H1 (cell line): Measurements from ENCODE around the gene MGST2.

Source experiments
- CREB1 ChIP-seq: IDR thresholded peaks from 2 replicates; pipeline ENCODE4 v1.6.1; 2012; ENCODE audit warnings: inconsistent platforms
- EGR1 ChIP-seq: IDR thresholded peaks from 2 replicates; pipeline ENCODE4 v1.6.1; 2011; ENCODE audit warnings: low read depth, low read length, borderline replicate concordance
- EP300 ChIP-seq, 2 experiments: IDR thresholded peaks; 1 replicate in 1 of 2; 2 replicates in 1 of 2; pipeline ENCODE4 v1.6.1; 2011 to 2012; ENCODE audit warnings: low read depth in 2 of 2, low read length in 2 of 2, mild to moderate bottlenecking in 2 of 2, borderline replicate concordance in 1 of 2, inconsistent platforms in 1 of 2, moderate library complexity in 1 of 2
- MAFK ChIP-seq: IDR thresholded peaks from 2 replicates; pipeline ENCODE4 v1.6.1; 2012; ENCODE audit warnings: low read depth, mild to moderate bottlenecking, improper control_type of control experiment, low read length
- NANOG ChIP-seq: IDR thresholded peaks from 2 replicates; pipeline ENCODE4 v1.6.1; 2011; ENCODE audit warnings: low read length, low read depth, mild to moderate bottlenecking, inconsistent platforms; ENCODE audit not compliant: insufficient read depth, poor library complexity, severe bottlenecking
- POLR2A ChIP-seq, 2 experiments: IDR thresholded peaks; 1 replicate in 1 of 2; 2 replicates in 1 of 2; pipeline ENCODE4 v1.6.1; 2011; ENCODE audit warnings: low read depth in 2 of 2, low read length in 2 of 2, mild to moderate bottlenecking in 2 of 2; ENCODE audit errors: control extremely low read depth in 1 of 2
- POLR2AphosphoS5 ChIP-seq: IDR thresholded peaks from 2 replicates; pipeline ENCODE4 v1.6.1; 2011; ENCODE audit warnings: low read depth, low read length
- RAD21 ChIP-seq, 2 experiments: IDR thresholded peaks in 1 of 2; conservative IDR thresholded peaks in 1 of 2; 2 replicates each; pipeline ENCODE4 v1.6.1; 2011; ENCODE audit warnings: low read depth in 2 of 2, low read length in 2 of 2, improper control_type of control experiment in 1 of 2, inconsistent platforms in 1 of 2, mild to moderate bottlenecking in 1 of 2, moderate library complexity in 1 of 2
- RFX5 ChIP-seq: IDR thresholded peaks from 2 replicates; pipeline ENCODE4 v1.6.1; 2011; ENCODE audit warnings: low read depth, low read length, improper control_type of control experiment, borderline replicate concordance
- TF ChIP-seq, protein P1 (sequence below), 3 experiments: IDR thresholded peaks; 1 replicate in 2 of 3; 2 replicates in 1 of 3; pipeline versions ENCODE4 v1.5.1 to v1.6.1; 2011; ENCODE audit warnings: low read length in 3 of 3, mild to moderate bottlenecking in 3 of 3, inconsistent platforms in 2 of 3, low read depth in 1 of 3, moderate library complexity in 1 of 3; ENCODE audit not compliant: insufficient read depth in 1 of 3; ENCODE audit errors: control extremely low read depth in 1 of 3
- TF ChIP-seq, protein P2 (sequence below): IDR thresholded peaks from 2 replicates; pipeline ENCODE4 v1.6.1; 2011; ENCODE audit warnings: low read length, improper control_type of control experiment
- TF ChIP-seq, protein P3 (sequence below): IDR thresholded peaks from 2 replicates; pipeline ENCODE4 v1.6.1; 2011; ENCODE audit warnings: low read depth, mild to moderate bottlenecking, low read length; ENCODE audit not compliant: insufficient read depth

DNA sequence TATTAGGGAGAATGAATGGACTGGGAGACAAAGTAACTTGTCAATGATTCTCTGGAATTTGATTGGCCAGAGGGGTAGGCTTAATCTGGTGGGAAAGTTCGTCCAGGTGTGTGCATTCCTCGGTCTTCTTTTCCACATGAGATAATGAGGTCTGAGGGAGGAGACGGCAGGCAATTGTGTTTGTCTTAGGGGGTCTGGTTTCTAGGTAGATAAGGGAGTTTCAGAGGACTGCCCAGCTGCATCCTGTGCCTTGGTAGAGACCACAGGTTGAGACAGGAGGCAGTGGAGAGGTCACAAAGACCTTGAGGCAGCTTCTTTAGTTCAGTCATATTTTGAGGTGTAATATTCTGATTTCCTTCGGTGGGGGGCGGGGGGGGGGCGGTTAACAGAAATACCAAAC is 4.3 kb downstream of the MGST2 start:
- TF ChIP-seq EGR1 (no peak), POLR2AphosphoS5 (no peak), MAFK (no peak), EP300 (IDR thresholded peaks at IDR 0.05; ENCODE audit: borderline replicate concordance in 1 of 2, low read depth in 2 of 2, low read length in 2 of 2) (no peak), NANOG (no peak), CREB1 (no peak), RAD21 (IDR thresholded peaks at IDR 0.05 in 1 of 2, conservative IDR thresholded peaks at IDR 0.05 in 1 of 2; ENCODE audit: low read depth in 2 of 2, low read length in 2 of 2) (no peak), POLR2A (IDR thresholded peaks at IDR 0.05; ENCODE audit: control extremely low read depth in 1 of 2, low read depth in 2 of 2, low read length in 2 of 2) (no peak), RFX5 (no peak)
- TF ChIP-seq, protein P1, sequence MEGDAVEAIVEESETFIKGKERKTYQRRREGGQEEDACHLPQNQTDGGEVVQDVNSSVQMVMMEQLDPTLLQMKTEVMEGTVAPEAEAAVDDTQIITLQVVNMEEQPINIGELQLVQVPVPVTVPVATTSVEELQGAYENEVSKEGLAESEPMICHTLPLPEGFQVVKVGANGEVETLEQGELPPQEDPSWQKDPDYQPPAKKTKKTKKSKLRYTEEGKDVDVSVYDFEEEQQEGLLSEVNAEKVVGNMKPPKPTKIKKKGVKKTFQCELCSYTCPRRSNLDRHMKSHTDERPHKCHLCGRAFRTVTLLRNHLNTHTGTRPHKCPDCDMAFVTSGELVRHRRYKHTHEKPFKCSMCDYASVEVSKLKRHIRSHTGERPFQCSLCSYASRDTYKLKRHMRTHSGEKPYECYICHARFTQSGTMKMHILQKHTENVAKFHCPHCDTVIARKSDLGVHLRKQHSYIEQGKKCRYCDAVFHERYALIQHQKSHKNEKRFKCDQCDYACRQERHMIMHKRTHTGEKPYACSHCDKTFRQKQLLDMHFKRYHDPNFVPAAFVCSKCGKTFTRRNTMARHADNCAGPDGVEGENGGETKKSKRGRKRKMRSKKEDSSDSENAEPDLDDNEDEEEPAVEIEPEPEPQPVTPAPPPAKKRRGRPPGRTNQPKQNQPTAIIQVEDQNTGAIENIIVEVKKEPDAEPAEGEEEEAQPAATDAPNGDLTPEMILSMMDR (IDR thresholded peaks at IDR 0.05; ENCODE audit: control extremely low read depth in 1 of 3, insufficient read depth in 1 of 3, low read depth in 1 of 3, low read length in 3 of 3), result no peak
- TF ChIP-seq, protein P2, sequence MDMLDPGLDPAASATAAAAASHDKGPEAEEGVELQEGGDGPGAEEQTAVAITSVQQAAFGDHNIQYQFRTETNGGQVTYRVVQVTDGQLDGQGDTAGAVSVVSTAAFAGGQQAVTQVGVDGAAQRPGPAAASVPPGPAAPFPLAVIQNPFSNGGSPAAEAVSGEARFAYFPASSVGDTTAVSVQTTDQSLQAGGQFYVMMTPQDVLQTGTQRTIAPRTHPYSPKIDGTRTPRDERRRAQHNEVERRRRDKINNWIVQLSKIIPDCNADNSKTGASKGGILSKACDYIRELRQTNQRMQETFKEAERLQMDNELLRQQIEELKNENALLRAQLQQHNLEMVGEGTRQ, result no peak
- TF ChIP-seq, protein P3, sequence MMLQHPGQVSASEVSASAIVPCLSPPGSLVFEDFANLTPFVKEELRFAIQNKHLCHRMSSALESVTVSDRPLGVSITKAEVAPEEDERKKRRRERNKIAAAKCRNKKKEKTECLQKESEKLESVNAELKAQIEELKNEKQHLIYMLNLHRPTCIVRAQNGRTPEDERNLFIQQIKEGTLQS, result no peak
